Hepatocyte (in vitro differentiated cells): ENCODE results near the gene POU2AF3. TPM values are rescaled to one million over a fixed set of nuclear protein-coding genes. Genes with fewer than 3 reads are reported as not detected.
A peak's percentile ranks its signal among the peaks of the same experiment; 100 is the strongest.

ENCODE experiments used
- DNase-seq: peaks from one replicate; pipeline ENCODE4 v3.0.0-alpha.2; 2016; ENCODE audit warnings: low spot score
- H2AFZ ChIP-seq: fragments of 200-600 bp; sonication (generic); 2 replicates; pipeline ENCODE4 v1.6.0; 2016; ENCODE audit warnings: antibody characterized with exemption, mild to moderate bottlenecking
- H3K27ac ChIP-seq: fragments of 200-600 bp; sonication (generic); 2 replicates; pipeline ENCODE4 v1.5.1; 2016; ENCODE audit warnings: mild to moderate bottlenecking
- H3K27me3 ChIP-seq: fragments of 200-600 bp; sonication (generic); 2 replicates; pipeline ENCODE4 v1.6.1; 2016
- H3K36me3 ChIP-seq: fragments of 200-600 bp; sonication (generic); replicated peaks from 2 replicates; pipeline ENCODE4 v1.5.1; 2016; ENCODE audit warnings: low read depth; ENCODE audit not compliant: insufficient read depth
- H3K4me1 ChIP-seq: fragments of 200-600 bp; sonication (generic); 2 replicates; pipeline ENCODE4 v1.5.1; 2016; ENCODE audit warnings: mild to moderate bottlenecking, moderate library complexity; ENCODE audit not compliant: insufficient read depth
- H3K4me2 ChIP-seq: fragments of 200-600 bp; sonication (generic); 2 replicates; pipeline ENCODE4 v1.6.0; 2016
- H3K4me3 ChIP-seq: fragments of 200-600 bp; sonication (generic); 2 replicates; pipeline ENCODE4 v1.5.1; 2016; ENCODE audit warnings: mild to moderate bottlenecking
- H3K79me2 ChIP-seq: fragments of 200-600 bp; sonication (generic); 2 replicates; pipeline ENCODE4 v1.6.0; 2017; ENCODE audit warnings: mild to moderate bottlenecking
- H3K9me2 ChIP-seq: fragments of 200-600 bp; sonication (generic); replicated peaks from 2 replicates; pipeline ENCODE4 v1.6.0; 2017; ENCODE audit warnings: mild to moderate bottlenecking; ENCODE audit not compliant: insufficient read depth
- H3K9me3 ChIP-seq: fragments of 200-600 bp; sonication (generic); 2 replicates; pipeline ENCODE4 v1.5.1; 2016; ENCODE audit warnings: low read depth, mild to moderate bottlenecking
- H4K20me1 ChIP-seq: fragments of 200-600 bp; sonication (generic); 2 replicates; pipeline ENCODE4 v1.6.0; 2016; ENCODE audit warnings: mild to moderate bottlenecking; ENCODE audit not compliant: insufficient read depth, poor library complexity, severe bottlenecking
- CTCF ChIP-seq: fragments of 200-600 bp; sonication (generic); IDR thresholded peaks from 2 replicates; pipeline ENCODE4 v1.5.1; 2016; ENCODE audit warnings: antibody characterized with exemption, mild to moderate bottlenecking; ENCODE audit not compliant: poor library complexity
- EZH2 ChIP-seq: fragments of 200-600 bp; sonication (generic); IDR thresholded peaks from 2 replicates; pipeline ENCODE4 v1.6.1; 2016; ENCODE audit warnings: antibody characterized with exemption, mild to moderate bottlenecking, borderline replicate concordance
- EZH2phosphoT487 ChIP-seq: fragments of 200-600 bp; sonication (generic); IDR thresholded peaks from one replicate; pipeline ENCODE4 v1.6.1; 2018; ENCODE audit warnings: antibody characterized with exemption, mild to moderate bottlenecking, low read depth, moderate library complexity; ENCODE audit not compliant: unreplicated experiment, severe bottlenecking
- WGBS: methylation state at CpG from one replicate; pipeline ENCODE4 v1.1.6; 2016; ENCODE audit warnings: low lambda C conversion rate; ENCODE audit errors: missing lambda C conversion rate; 5-methylcytosine and 5-hydroxymethylcytosine counted together
- polyA plus RNA-seq: library from polyadenylated mRNA; unstranded; fragments of >200 nt; fragmentation: Nextera tagmentation; extraction: Ambion mirVana; gene quantifications from 2 replicates; pipeline ENCODE4 v1.2.1, GENCODE V29; 2016
- total RNA-seq: library from RNA; depleted of rRNA; stranded (reverse); fragments of >200 nt; gene quantifications from 2 replicates; pipeline ENCODE4 v1.2.3, GENCODE V29; 2014

Gene POU2AF3
- total and polyA plus RNA-seq, 2 experiments from 2014 or later = 2.5 to 3.0 TPM

GRCh38 chr11:111342329-111342728, 44.0 kb downstream of the POU2AF3 start:
- Histone ChIP-seq H3K9me3 (no peaks in the 10 kb centered on the region), H3K4me3 (no peak overlapping the region), H2AFZ (no peak overlapping the region), H3K27me3 (no peaks in the 10 kb centered on the region), H3K9me2 (no peaks in the 10 kb centered on the region), H4K20me1 (no peaks in the 10 kb centered on the region), H3K27ac (no peak overlapping the region), H3K4me1 (no peaks in the 10 kb centered on the region), H3K36me3 (no peaks in the 10 kb centered on the region), H3K4me2 (no peak overlapping the region), H3K79me2 (no peaks in the 10 kb centered on the region)
- TF ChIP-seq EZH2 (no peak), EZH2phosphoT487 (no peak), CTCF (no peak)
- DNase-seq = no peak
- 81% methylated on average over 3 of the region's 3 CpGs for WGBS

- 57% methylated on average over 3 of the region's 3 CpGs for WGBS
- no peaks in the 10 kb centered on the region for H3K4me1 ChIP-seq
- H3K79me2 ChIP-seq = no peaks in the 10 kb centered on the region
- H4K20me1 ChIP-seq = no peaks in the 10 kb centered on the region
- H3K36me3 ChIP-seq = no peaks in the 10 kb centered on the region
- H3K9me2 ChIP-seq = no peaks in the 10 kb centered on the region
- H3K27ac ChIP-seq = peak overlapping the region; percentile 6
- TF ChIP-seq EZH2phosphoT487 (no peak), EZH2 (no peak), CTCF (no peak)
- H3K27me3 ChIP-seq = no peaks in the 10 kb centered on the region
- H2AFZ ChIP-seq = no peak overlapping the region
- H3K4me2 ChIP-seq = no peak overlapping the region
- H3K9me3 ChIP-seq = no peaks in the 10 kb centered on the region
- no peak overlapping the region for H3K4me3 ChIP-seq
- peak; percentile 49 for DNase-seq
Measured at GRCh38 chr11:111344032-111344431, 45.7 kb downstream of the POU2AF3 start.

- no peaks in the 10 kb centered on the region for H3K36me3 ChIP-seq
- H4K20me1 ChIP-seq = no peaks in the 10 kb centered on the region
- TF ChIP-seq EZH2phosphoT487 = no peak
- no peak for TF ChIP-seq CTCF
- no peak for TF ChIP-seq EZH2
- WGBS = 74% methylated on average over 6 of the region's 6 CpGs
- no peaks in the 10 kb centered on the region for H3K27me3 ChIP-seq
- DNase-seq = no peak
- H3K79me2 ChIP-seq = no peaks in the 10 kb centered on the region
- no peak overlapping the region for H3K4me3 ChIP-seq
- peaks cover 16% of the 10 kb centered on the region for H3K4me1 ChIP-seq
- no peak overlapping the region for H3K4me2 ChIP-seq
- no peaks in the 10 kb centered on the region for H3K9me2 ChIP-seq
- no peaks in the 10 kb centered on the region for H3K9me3 ChIP-seq
- no peak overlapping the region for H2AFZ ChIP-seq
- H3K27ac ChIP-seq = no peak overlapping the region
Measured at GRCh38 chr11:111347002-111347722, 48.8 kb downstream of the POU2AF3 start.
